GM12892 (cell line): ENCODE measurements around the gene HLA-DOA.

Experiments used
- POLR2A ChIP-seq: IDR thresholded peaks from 2 replicates; pipeline ENCODE4 v1.6.1; 2011; ENCODE audit warnings: low read depth, low read length, control low read depth
- TAF1 ChIP-seq: IDR thresholded peaks from 2 replicates; pipeline ENCODE4 v1.6.1; 2011; ENCODE audit warnings: low read depth, mild to moderate bottlenecking, control low read depth, low read length, borderline replicate concordance

DNA sequence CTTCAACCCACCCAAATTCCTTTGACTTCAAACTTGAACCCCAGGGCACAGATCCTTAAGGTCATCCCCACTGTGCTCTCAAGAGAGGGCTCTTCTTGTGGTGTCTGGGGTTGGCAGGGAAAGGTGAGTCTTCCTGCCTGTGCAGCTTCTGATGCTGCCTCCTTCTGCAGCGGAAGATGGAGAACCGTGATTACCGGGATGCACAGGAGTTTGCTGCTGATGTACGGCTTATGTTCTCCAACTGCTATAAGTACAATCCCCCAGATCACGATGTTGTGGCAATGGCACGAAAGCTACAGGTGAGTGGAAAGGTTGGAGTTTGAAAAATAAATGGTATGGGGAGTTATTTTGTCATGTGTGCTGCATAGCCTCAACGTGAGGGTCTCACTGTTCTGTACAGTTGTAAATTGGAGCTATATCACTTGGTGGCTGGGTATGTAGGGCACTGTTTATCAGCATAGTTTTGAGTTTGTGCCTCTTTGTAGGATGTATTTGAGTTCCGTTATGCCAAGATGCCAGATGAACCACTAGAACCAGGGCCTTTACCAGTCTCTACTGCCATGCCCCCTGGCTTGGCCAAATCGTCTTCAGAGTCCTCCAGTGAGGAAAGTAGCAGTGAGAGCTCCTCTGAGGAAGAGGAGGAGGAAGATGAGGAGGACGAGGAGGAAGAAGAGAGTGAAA, 32.0 kb downstream of the HLA-DOA start:
- TF ChIP-seq POLR2A, result peak; percentile 50; the same call in 1 of the 2 replicates
- no peak for TF ChIP-seq TAF1
